Mesenchymal stem cell (in vitro differentiated cells and primary cell): ENCODE measurements around the gene RADIL.

Source experiments
- DNase-seq: peaks from one replicate; pipeline ENCODE4 v3.0.0-alpha.2; 2013
- H2AFZ ChIP-seq: one replicate; pipeline ENCODE4 v1.6.1; 2013; ENCODE audit warnings: low read depth, mild to moderate bottlenecking, control low read depth, inconsistent platforms, low read length, moderate library complexity
- H2AK5ac ChIP-seq: 2 replicates; pipeline ENCODE4 v1.6.1; 2013; ENCODE audit warnings: low read length, moderate library complexity, mild to moderate bottlenecking, inconsistent platforms; ENCODE audit not compliant: severe bottlenecking
- H2BK120ac ChIP-seq: one replicate; pipeline ENCODE4 v1.6.1; 2013; ENCODE audit warnings: low read depth, mild to moderate bottlenecking, inconsistent platforms, low read length, moderate library complexity
- H2BK12ac ChIP-seq, 2 experiments: one replicate each; pipeline ENCODE4 v1.6.1; 2013; ENCODE audit warnings: inconsistent platforms in 2 of 2, low read length in 2 of 2, mild to moderate bottlenecking in 2 of 2, moderate library complexity in 2 of 2, control low read depth in 1 of 2
- H2BK15ac ChIP-seq: one replicate; pipeline ENCODE4 v1.6.1; 2013; ENCODE audit warnings: mild to moderate bottlenecking, low read depth, inconsistent platforms; ENCODE audit not compliant: poor library complexity, severe bottlenecking
- H2BK5ac ChIP-seq: 2 replicates; pipeline ENCODE4 v1.6.1; 2013; ENCODE audit warnings: low read depth, mild to moderate bottlenecking, low read length, control low read depth, inconsistent platforms; ENCODE audit not compliant: poor library complexity, severe bottlenecking
- H3K14ac ChIP-seq, 2 experiments: one replicate each; pipeline ENCODE4 v1.6.1; 2013; ENCODE audit warnings: inconsistent platforms in 2 of 2, low read length in 2 of 2, control low read depth in 1 of 2, mild to moderate bottlenecking in 1 of 2, moderate library complexity in 1 of 2
- H3K18ac ChIP-seq, 2 experiments: one replicate each; pipeline ENCODE4 v1.6.1; 2013; ENCODE audit warnings: inconsistent platforms in 2 of 2, low read length in 2 of 2, control low read depth in 1 of 2, low read depth in 1 of 2, mild to moderate bottlenecking in 1 of 2
- H3K23ac ChIP-seq, 2 experiments: one replicate each; pipeline ENCODE4 v1.6.1; 2013; ENCODE audit warnings: inconsistent platforms in 2 of 2, low read length in 2 of 2, mild to moderate bottlenecking in 2 of 2, moderate library complexity in 2 of 2, control low read depth in 1 of 2
- H3K27ac ChIP-seq: 2 replicates; pipeline ENCODE4 v1.5.1; 2013; ENCODE audit warnings: mild to moderate bottlenecking, moderate library complexity, low read length, control low read depth, inconsistent platforms; ENCODE audit not compliant: poor library complexity, severe bottlenecking
- H3K27me3 ChIP-seq, 2 experiments: 2 replicates each; pipeline versions ENCODE4 v1.6.1 to v1.7.0; 2013; ENCODE audit warnings: low read length in 2 of 2, mild to moderate bottlenecking in 2 of 2, moderate library complexity in 2 of 2, control low read depth in 1 of 2, inconsistent platforms in 1 of 2; ENCODE audit not compliant: control insufficient read depth in 1 of 2, insufficient read depth in 1 of 2
- H3K36me3 ChIP-seq, 2 experiments: 2 replicates each; pipeline versions ENCODE4 v1.6.1 to v1.7.0; 2013; ENCODE audit warnings: low read length in 2 of 2, control low read depth in 1 of 2, inconsistent platforms in 1 of 2, low read depth in 1 of 2, mild to moderate bottlenecking in 1 of 2; ENCODE audit not compliant: insufficient read depth in 2 of 2, control insufficient read depth in 1 of 2
- H3K4ac ChIP-seq, 2 experiments: one replicate each; pipeline ENCODE4 v1.6.1; 2013; ENCODE audit warnings: inconsistent platforms in 2 of 2, low read length in 2 of 2, mild to moderate bottlenecking in 2 of 2, moderate library complexity in 2 of 2, control low read depth in 1 of 2, low read depth in 1 of 2
- H3K4me1 ChIP-seq: 2 replicates; pipeline ENCODE4 v1.6.1; 2013; ENCODE audit warnings: low read depth, low read length, control low read depth; ENCODE audit not compliant: control insufficient read depth, insufficient read depth
- H3K4me2 ChIP-seq: 2 replicates; pipeline ENCODE4 v1.6.1; 2013; ENCODE audit warnings: low read length, mild to moderate bottlenecking, inconsistent platforms; ENCODE audit not compliant: poor library complexity, severe bottlenecking
- H3K4me3 ChIP-seq, 2 experiments: 2 replicates each; pipeline versions ENCODE4 v1.5.1 to v1.7.0; 2013; ENCODE audit warnings: low read length in 2 of 2, mild to moderate bottlenecking in 2 of 2, control low read depth in 1 of 2, low read depth in 1 of 2; ENCODE audit not compliant: insufficient read depth in 1 of 2
- H3K79me1 ChIP-seq: replicated peaks from 2 replicates; pipeline ENCODE4 v1.6.1; 2013; ENCODE audit warnings: mild to moderate bottlenecking, control low read depth, low read length, inconsistent platforms; ENCODE audit not compliant: poor library complexity, severe bottlenecking
- H3K9ac ChIP-seq: 2 replicates; pipeline ENCODE4 v1.7.0; 2013; ENCODE audit warnings: mild to moderate bottlenecking, low read length, moderate library complexity
- H3K9me3 ChIP-seq: 2 replicates; pipeline ENCODE4 v1.7.0; 2013; ENCODE audit warnings: mild to moderate bottlenecking, low read length; ENCODE audit not compliant: control insufficient read depth
- H4K8ac ChIP-seq: one replicate; pipeline ENCODE4 v1.6.1; 2013; ENCODE audit warnings: inconsistent platforms, mild to moderate bottlenecking, low read length, moderate library complexity
- H4K91ac ChIP-seq: one replicate; pipeline ENCODE4 v1.6.1; 2013; ENCODE audit warnings: mild to moderate bottlenecking, low read length, inconsistent platforms
- WGBS: methylation state at CpG from one replicate; pipeline ENCODE4 v1.1.7; 2013; ENCODE audit warnings: mixed read lengths; 5-methylcytosine and 5-hydroxymethylcytosine counted together

Gene RADIL

GRCh38 chr7:4758111-4758510, 125.4 kb downstream of the RADIL start:
- 97% methylated on average over 19 of the region's 19 CpGs for WGBS
- H2BK5ac ChIP-seq, result no peak overlapping the region

GRCh38 chr7:4755045-4755444, 128.5 kb downstream of the RADIL start:
- Histone ChIP-seq H2BK120ac (no peak overlapping the region), H2AK5ac (no peak overlapping the region), H3K4me3 (no peak overlapping the region), H2BK15ac (no peak overlapping the region), H3K9me3 (no peaks in the 10 kb centered on the region), H3K4me1 (peaks cover 17% of the 10 kb centered on the region), H3K27ac (no peak overlapping the region), H3K23ac (no peak overlapping the region), H2BK12ac (no peak overlapping the region), H4K91ac (no peak overlapping the region), H2AFZ (no peak overlapping the region), H3K79me1 (peaks cover 61% of the 10 kb centered on the region), H2BK5ac (no peak overlapping the region), H3K36me3 (peaks cover 72 to 89% of the 10 kb centered on the region in 2 experiments), H4K8ac (no peak overlapping the region), H3K27me3 (no peaks in the 10 kb centered on the region), H3K4me2 (no peak overlapping the region), H3K9ac (no peak overlapping the region), H3K4ac (no peak overlapping the region), H3K14ac (no peak overlapping the region), H3K18ac (no peak overlapping the region)
- 97% methylated on average over 24 of the region's 24 CpGs for WGBS
- no peak for DNase-seq

More at GRCh38 chr7:4758111-4758510, 125.4 kb downstream of the RADIL start:
- Histone ChIP-seq H3K4me2 (no peak overlapping the region), H3K23ac (no peak overlapping the region), H2BK120ac (no peak overlapping the region), H2AK5ac (no peak overlapping the region), H4K91ac (no peak overlapping the region), H3K79me1 (peaks cover 69% of the 10 kb centered on the region), H3K4ac (no peak overlapping the region), H3K9me3 (no peaks in the 10 kb centered on the region), H2AFZ (no peak overlapping the region), H4K8ac (no peak overlapping the region), H3K27ac (no peak overlapping the region), H3K27me3 (no peaks in the 10 kb centered on the region), H3K18ac (no peak overlapping the region), H2BK15ac (no peak overlapping the region), H3K4me1 (peaks cover 8% of the 10 kb centered on the region), H3K4me3 (no peak overlapping the region), H2BK12ac (no peak overlapping the region), H3K9ac (no peak overlapping the region), H3K36me3 (peaks cover 88 to 92% of the 10 kb centered on the region in 2 experiments), H3K14ac (no peak overlapping the region)
- no peak for DNase-seq

GRCh38 chr7:4754433-4755010, 129.0 kb downstream of the RADIL start:
- Histone ChIP-seq H3K4me3 (no peak overlapping the region), H2BK15ac (no peak overlapping the region), H3K14ac (no peak overlapping the region), H4K8ac (no peak overlapping the region), H3K23ac (no peak overlapping the region), H2BK12ac (no peak overlapping the region), H2AFZ (no peak overlapping the region), H3K4me2 (no peak overlapping the region), H2BK5ac (no peak overlapping the region), H3K9me3 (no peaks in the 10 kb centered on the region), H3K79me1 (peaks cover 60% of the 10 kb centered on the region), H3K4ac (no peak overlapping the region), H3K27ac (no peak overlapping the region), H2BK120ac (no peak overlapping the region), H3K4me1 (peaks cover 19% of the 10 kb centered on the region), H3K27me3 (no peaks in the 10 kb centered on the region), H3K18ac (no peak overlapping the region), H4K91ac (no peak overlapping the region), H2AK5ac (no peak overlapping the region), H3K9ac (no peak overlapping the region), H3K36me3 (peaks cover 72 to 89% of the 10 kb centered on the region in 2 experiments)
- DNase-seq, result no peak
- 98% methylated on average over 36 of the region's 36 CpGs for WGBS

- H3K4me1 ChIP-seq, result peaks cover 25% of the 10 kb centered on the region
- H3K9me3 ChIP-seq, result no peaks in the 10 kb centered on the region
- no peak overlapping the region for H4K8ac ChIP-seq
- no peak overlapping the region for H3K18ac ChIP-seq
- no peak overlapping the region for H2AK5ac ChIP-seq
- H3K36me3 ChIP-seq, result peaks cover 73 to 86% of the 10 kb centered on the region in 2 experiments
- no peak overlapping the region for H3K4me3 ChIP-seq
- no peak overlapping the region for H3K27ac ChIP-seq
- H3K4me2 ChIP-seq, result no peak overlapping the region
- H2AFZ ChIP-seq, result no peak overlapping the region
- H2BK120ac ChIP-seq, result no peak overlapping the region
- no peak overlapping the region for H2BK15ac ChIP-seq
- no peak overlapping the region for H4K91ac ChIP-seq
- no peak overlapping the region for H2BK5ac ChIP-seq
- H3K23ac ChIP-seq, result no peak overlapping the region
- no peaks in the 10 kb centered on the region for H3K27me3 ChIP-seq
- peaks cover 54% of the 10 kb centered on the region for H3K79me1 ChIP-seq
- no peak overlapping the region for H2BK12ac ChIP-seq
- no peak overlapping the region for H3K4ac ChIP-seq
- DNase-seq, result peak; percentile 55
- H3K9ac ChIP-seq, result no peak overlapping the region
- no peak overlapping the region for H3K14ac ChIP-seq
- 64% methylated on average over 31 of the region's 31 CpGs for WGBS
These were observed 129.7 kb downstream of the RADIL start for GRCh38 chr7:4753598-4754432.
